ENCODE measurements around the gene C8B.

The C8B gene

DNA sequence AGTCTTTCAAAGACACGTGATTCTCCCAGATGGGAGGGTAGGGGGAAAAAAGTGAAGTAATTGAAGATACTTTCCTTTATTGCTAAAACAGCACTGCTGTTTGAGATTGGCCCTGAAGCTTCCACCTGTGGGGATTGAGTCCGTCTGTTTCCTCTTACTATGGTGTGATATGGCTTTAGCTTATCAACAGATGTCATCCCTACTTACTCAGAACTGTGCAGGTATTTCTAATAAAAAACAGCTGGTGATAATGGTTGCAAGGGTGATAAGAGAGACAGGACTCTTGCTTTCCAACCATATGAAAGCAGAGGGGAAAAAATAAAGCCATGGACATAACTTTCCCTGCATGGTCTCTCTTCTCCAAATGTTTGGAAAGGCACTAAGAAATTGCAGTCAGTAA lies 41.7 kb upstream of the C8B start:
- Histone ChIP-seq H3K9me2 (replicated peaks; ENCODE audit: insufficient read depth, low read length) (no peaks in the 10 kb centered on the region), H2AFZ (ENCODE audit: low read depth, low read length, severe bottlenecking) (no peak overlapping the region), H3K9ac (ENCODE audit: low read length) (no peak overlapping the region), H4K20me1 (ENCODE audit: low read depth, low read length) (no peaks in the 10 kb centered on the region), H3K9me3 (ENCODE audit: insufficient read depth, low read length) (no peaks in the 10 kb centered on the region), H3K27me3 (ENCODE audit: low read length) (no peaks in the 10 kb centered on the region), H3F3A (ENCODE audit: insufficient read depth) (no peaks in the 10 kb centered on the region), H3K79me2 (ENCODE audit: insufficient read depth, low read length) (no peaks in the 10 kb centered on the region), H3K4me2 (ENCODE audit: low read depth, low read length, poor library complexity, severe bottlenecking) (no peak overlapping the region), H3K36me3 (ENCODE audit: low read length) (no peaks in the 10 kb centered on the region), H3K27ac (ENCODE audit: low read depth, low read length) (no peak overlapping the region), H3K4me3 (ENCODE audit: insufficient read depth, low read length, poor library complexity, severe bottlenecking) (no peak overlapping the region)
- TF ChIP-seq, protein P1, sequence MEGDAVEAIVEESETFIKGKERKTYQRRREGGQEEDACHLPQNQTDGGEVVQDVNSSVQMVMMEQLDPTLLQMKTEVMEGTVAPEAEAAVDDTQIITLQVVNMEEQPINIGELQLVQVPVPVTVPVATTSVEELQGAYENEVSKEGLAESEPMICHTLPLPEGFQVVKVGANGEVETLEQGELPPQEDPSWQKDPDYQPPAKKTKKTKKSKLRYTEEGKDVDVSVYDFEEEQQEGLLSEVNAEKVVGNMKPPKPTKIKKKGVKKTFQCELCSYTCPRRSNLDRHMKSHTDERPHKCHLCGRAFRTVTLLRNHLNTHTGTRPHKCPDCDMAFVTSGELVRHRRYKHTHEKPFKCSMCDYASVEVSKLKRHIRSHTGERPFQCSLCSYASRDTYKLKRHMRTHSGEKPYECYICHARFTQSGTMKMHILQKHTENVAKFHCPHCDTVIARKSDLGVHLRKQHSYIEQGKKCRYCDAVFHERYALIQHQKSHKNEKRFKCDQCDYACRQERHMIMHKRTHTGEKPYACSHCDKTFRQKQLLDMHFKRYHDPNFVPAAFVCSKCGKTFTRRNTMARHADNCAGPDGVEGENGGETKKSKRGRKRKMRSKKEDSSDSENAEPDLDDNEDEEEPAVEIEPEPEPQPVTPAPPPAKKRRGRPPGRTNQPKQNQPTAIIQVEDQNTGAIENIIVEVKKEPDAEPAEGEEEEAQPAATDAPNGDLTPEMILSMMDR (IDR thresholded peaks at IDR 0.05; ENCODE audit: insufficient read depth, low read length, poor library complexity, severe bottlenecking) = no peak
- no peak for TF ChIP-seq EZH2phosphoT487 (conservative IDR thresholded peaks at IDR 0.05; ENCODE audit: low read length)

DNA sequence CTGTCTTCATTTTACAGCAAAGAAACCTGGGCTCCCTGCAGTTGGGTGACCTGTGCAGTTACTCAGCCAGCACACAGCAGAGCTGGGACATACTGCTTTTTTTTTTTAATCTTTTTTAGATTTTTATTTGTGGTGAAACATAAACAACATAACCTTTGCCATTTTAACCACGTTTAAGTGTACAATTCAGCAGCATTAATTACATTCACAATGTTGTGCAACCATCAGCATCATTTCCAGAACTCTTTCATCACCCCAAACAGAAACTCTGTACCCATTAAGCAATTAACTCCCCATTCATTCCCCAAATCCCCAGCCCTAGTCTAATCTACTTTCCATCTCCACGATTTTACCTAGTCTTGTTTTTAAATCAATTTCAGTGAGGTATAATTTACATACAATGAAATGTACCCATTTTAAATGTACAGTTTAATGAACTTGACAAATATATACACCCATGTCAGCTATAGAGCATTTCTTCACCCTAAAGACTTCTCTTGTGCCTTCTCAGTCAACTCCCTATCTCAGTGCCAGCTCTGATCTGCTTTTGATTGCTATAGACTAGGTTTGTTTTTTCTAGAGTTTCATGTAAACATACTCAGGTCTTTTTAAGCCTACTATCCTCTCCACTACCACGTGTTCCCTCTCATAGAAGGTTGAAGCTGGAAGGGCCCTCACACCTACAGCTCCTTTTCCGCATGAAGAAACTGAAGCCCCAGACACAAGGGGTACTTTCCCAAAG lies 37.8 kb upstream of the C8B start:
- Histone ChIP-seq H3K4me3 (ENCODE audit: insufficient read depth, low read length, poor library complexity, severe bottlenecking) (no peak overlapping the region), H3K36me3 (ENCODE audit: low read length) (no peaks in the 10 kb centered on the region), H2AFZ (ENCODE audit: low read depth, low read length, severe bottlenecking) (no peak overlapping the region), H3K79me2 (ENCODE audit: insufficient read depth, low read length) (no peaks in the 10 kb centered on the region), H3K9ac (ENCODE audit: low read length) (no peak overlapping the region), H3K9me2 (replicated peaks; ENCODE audit: insufficient read depth, low read length) (no peaks in the 10 kb centered on the region), H4K20me1 (ENCODE audit: low read depth, low read length) (no peaks in the 10 kb centered on the region), H3F3A (ENCODE audit: insufficient read depth) (no peaks in the 10 kb centered on the region), H3K27me3 (ENCODE audit: low read length) (no peaks in the 10 kb centered on the region), H3K27ac (ENCODE audit: low read depth, low read length) (no peak overlapping the region), H3K9me3 (ENCODE audit: insufficient read depth, low read length) (no peaks in the 10 kb centered on the region), H3K4me2 (ENCODE audit: low read depth, low read length, poor library complexity, severe bottlenecking) (no peak overlapping the region)
- TF ChIP-seq, protein P1 (IDR thresholded peaks at IDR 0.05; ENCODE audit: insufficient read depth, low read length, poor library complexity, severe bottlenecking) = no peak
- TF ChIP-seq EZH2phosphoT487 (conservative IDR thresholded peaks at IDR 0.05; ENCODE audit: low read length) = no peak

DNA sequence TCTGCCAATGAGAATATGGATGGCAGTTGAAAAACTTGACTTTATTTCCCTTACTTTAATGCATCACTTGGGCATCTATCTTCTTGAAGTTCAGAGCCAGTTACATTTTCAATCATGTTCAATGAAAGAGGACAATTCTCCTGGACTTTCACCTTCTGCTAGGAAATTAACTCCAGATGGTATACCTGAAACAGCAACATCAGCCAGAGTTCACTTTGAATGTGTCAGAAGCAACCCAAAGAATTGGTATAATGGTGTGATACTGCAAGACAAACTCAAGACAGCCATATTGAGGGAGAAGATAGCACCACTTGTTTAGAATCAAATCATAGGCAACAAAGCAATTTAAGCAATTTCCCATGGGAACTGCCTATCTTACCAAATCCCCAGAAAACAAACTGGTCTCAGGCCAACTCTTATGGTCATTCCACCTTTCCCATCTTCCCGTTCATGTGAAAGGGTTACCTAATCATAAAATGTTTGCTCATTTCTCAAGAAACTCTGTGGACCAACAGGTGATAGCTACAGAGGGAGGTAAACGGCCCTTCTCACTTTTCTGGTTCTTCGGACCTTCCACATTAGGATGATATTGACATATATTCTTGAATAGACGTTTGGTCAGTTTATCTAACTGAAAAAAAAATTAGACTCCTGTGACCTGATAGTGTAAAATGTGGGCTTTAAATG lies 29.7 kb upstream of the C8B start:
- Histone ChIP-seq H3K27ac (ENCODE audit: low read depth, low read length) (no peak overlapping the region), H3K36me3 (ENCODE audit: low read length) (no peaks in the 10 kb centered on the region), H3K79me2 (ENCODE audit: insufficient read depth, low read length) (no peaks in the 10 kb centered on the region), H3K9me2 (replicated peaks; ENCODE audit: insufficient read depth, low read length) (no peaks in the 10 kb centered on the region), H3K9me3 (ENCODE audit: insufficient read depth, low read length) (no peaks in the 10 kb centered on the region), H4K20me1 (ENCODE audit: low read depth, low read length) (no peaks in the 10 kb centered on the region), H3K9ac (ENCODE audit: low read length) (no peak overlapping the region), H3K27me3 (ENCODE audit: low read length) (no peaks in the 10 kb centered on the region), H3K4me2 (ENCODE audit: low read depth, low read length, poor library complexity, severe bottlenecking) (no peak overlapping the region), H3K4me3 (ENCODE audit: insufficient read depth, low read length, poor library complexity, severe bottlenecking) (no peak overlapping the region), H2AFZ (ENCODE audit: low read depth, low read length, severe bottlenecking) (no peak overlapping the region), H3F3A (ENCODE audit: insufficient read depth) (no peaks in the 10 kb centered on the region)
- TF ChIP-seq EZH2phosphoT487 (conservative IDR thresholded peaks at IDR 0.05; ENCODE audit: low read length) = no peak
- TF ChIP-seq, protein P1 (IDR thresholded peaks at IDR 0.05; ENCODE audit: insufficient read depth, low read length, poor library complexity, severe bottlenecking) = no peak
